HG02763 (cell line): Measurements from ENCODE around the gene RARG.
"Not testable (repeated sequence)": the region's sequence is repeated elsewhere in the genome, so short reads cannot be mapped to it uniquely, and the experiment has no call there.

Experiments used
- ATAC-seq: cut with Tn5 transposase; IDR thresholded peaks from one replicate; pipeline ENCODE4 v1.9.1; 2021; ENCODE audit warnings: mild to moderate bottlenecking, moderate library complexity; ENCODE audit not compliant: unreplicated experiment

Gene RARG

GRCh38 chr12:53173085-53173715 lies 58.8 kb downstream of the RARG start:
- no peak for ATAC-seq

DNA sequence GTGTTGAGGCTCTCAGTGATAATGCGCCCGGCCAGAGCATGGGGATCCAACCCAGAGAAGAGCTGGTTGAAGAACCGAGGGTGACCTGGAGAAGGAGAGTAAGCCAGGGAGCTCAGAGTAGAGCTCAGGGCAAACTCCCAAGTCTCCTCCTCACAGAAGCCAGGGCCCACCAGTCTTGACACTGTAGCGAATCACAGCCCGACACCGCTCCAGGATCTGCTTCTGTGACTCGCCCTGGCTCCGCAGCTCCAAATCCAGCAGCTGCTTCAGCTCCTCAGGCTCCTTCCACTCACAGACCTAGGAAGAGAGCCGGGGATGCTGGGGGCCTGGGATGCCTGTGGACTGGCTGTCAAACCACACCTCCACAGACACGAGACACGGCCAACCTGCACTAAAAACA lies 59.7 kb downstream of the RARG start:
- ATAC-seq = no peak

GRCh38 chr12:53171725-53172329 lies 60.2 kb downstream of the RARG start:
- ATAC-seq = no peak

DNA sequence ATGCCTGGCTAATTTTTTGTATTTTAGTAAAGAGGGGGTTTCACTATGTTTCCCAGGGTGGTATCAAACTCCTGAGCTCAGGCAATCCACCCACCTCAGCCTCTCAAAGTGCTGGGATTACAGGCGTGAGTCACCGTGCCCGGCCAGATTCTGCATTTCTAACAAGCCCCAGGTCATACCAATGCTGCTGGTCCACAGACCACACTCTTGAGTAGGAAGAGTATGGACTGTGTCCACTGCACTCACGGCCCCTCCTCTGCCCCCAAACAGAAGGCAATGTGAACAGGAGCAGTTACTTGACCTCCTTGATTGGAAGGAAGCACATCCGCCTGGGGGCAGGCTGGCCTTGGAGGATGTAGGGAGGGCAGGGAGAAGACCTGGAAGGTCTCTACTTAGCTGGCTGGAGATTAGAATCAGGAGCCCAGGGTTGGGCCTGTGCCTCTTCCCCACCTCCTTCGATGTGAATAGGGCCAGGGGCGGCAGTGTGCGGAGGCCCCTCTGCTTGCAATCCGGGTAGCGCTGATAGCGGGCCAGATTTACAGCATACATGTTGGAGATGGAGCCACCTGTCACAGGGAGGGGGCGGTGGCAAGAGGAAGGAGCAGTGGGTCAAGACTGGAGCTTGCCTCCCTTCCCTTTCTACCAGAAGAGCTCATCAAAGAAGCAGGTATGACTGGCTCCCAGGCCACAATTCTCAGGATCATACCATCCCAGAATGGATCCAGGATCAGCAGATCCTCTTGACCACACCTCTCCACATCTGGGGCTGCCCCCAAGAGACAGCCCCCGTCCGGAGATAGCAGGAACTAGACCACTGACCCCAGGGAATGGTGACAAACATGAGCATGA lies 60.9 kb downstream of the RARG start:
- no peak for ATAC-seq

DNA sequence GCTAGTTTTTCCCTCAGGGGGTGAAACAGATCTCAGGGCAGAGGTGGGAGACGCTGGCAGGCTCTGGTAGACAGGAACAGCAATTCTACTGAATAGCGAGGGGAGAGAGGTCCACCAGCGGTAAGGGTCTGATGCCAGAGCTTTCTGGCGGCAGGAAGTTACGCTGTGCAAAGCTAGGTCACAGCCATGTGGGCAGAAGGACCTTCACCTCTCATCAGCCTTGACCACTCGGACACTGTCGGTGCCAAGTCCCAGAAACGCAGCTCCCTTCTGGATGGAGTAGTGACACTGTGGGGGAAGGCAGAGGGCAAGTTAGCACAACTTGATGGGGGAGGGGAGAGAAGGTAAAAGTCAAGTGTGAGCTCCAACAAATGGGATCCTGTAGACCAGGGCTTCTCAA lies 61.8 kb downstream of the RARG start:
- no peak for ATAC-seq

DNA sequence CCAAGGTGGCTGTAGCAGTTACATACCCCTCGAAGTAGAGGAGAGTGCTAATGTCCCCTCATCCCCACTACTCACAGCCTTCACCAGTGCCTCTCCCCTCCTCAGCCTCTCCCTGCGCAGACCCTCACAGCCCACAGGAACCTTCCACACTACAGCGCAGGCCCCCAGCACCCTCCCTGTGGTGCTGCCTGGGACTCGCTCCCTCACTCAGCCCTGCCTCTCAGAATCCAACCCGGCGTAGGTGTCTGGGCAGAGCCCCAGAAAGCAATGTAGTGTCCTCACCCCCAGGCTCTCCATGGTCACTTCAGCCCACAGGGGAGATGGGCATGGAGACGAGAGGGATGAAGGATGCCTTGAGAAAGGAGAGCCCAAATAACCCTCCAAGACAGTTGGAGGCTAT lies 62.4 kb downstream of the RARG start:
- ATAC-seq = no peak

DNA sequence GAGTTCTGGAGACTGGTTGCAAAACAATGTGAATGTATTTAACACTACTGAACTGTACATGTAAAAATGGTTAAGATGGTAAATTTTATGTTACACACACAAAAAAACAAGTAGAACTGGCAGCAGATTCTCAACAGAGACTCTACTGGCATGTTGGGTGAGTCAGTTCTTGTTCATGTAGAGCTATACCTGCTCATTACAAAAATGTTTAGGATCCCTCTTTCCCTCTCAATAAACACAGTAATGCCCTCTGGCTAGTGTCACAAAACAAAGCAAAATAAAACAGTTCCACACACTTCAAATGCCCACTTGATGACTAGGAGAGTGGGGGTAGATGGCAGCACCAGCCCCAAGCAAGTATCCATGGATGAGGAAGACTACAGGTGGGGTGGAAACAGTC lies 65.2 kb downstream of the RARG start:
- no peak for ATAC-seq

GRCh38 chr12:53163008-53163407 lies 69.0 kb downstream of the RARG start:
- ATAC-seq = not testable (repeated sequence)

DNA sequence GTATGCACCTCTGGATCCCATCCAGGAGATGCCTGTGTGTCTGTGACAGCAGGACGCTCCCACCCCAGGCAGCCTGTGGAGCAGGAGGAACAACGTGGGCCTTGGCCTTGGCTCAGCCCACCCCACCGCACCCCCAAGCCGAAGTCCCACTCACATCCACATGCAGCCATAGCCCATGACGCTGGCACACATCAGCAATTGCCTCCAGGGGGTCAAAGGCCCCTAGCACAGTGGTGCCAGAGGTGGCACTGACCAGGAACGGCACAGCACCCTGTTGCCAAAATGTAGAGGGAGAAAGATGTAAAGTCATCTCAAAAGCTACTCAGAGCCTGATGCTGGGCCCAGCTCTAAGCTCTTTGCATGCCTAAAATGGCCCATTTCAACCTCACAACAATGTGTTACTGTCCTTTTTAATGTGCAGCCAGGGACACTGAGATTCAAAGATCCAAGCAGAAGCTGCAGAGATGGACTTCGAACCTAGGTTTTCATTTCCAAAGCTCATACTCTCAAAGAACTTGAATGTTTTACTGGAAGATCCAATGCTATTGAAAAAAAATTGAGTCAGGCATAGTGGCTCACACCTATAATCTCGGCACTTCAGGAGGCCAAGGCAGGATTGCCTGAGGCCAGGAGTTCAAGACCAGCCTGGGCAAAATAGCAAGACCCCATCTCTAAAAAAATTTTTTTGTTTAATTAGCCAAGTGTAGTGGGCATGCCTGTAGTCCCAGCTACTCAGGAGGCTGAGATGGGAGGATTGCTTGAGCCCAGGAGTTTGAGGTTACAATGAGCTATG lies 70.7 kb downstream of the RARG start:
- ATAC-seq = no peak

DNA sequence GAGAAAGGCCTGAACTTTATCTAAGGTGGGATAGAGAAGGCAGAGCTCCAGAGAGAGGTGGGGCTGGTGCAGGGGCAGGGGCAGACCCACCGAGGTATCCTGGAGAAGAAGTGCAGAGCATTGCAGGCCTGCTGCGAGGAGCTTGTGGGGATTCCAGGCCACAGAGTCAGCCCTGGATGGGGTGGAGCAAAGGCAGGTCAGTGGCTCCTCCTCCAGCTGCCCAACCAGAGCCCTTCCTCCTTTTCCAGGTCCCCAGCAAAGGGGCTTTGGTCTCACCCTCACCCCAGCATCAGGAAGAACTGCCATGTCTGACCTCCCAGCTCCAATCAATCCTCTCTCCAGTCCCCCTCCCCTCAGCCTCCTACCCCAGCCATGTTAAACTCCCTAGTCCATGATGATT lies 71.3 kb downstream of the RARG start:
- no peak for ATAC-seq
